GM13976 (cell line): ENCODE results near the gene ACBD7.

ENCODE experiments used
- DNase-seq: peaks from one replicate; pipeline ENCODE4 v3.0.0; 2012; ENCODE audit warnings: low spot score
- in situ Hi-C: fragments of 300-500 bp; cut with MboI; formaldehyde crosslinking; loops from one replicate; pipeline ENCODE4 v1.12.0; 2022; ENCODE audit warnings: low sequenced_read_pairs, mixed read lengths, inconsistent platforms; ENCODE audit not compliant: unreplicated experiment
- TF ChIP-seq, protein P1 (sequence below): IDR thresholded peaks from 2 replicates; pipeline ENCODE4 v1.5.1; 2012; ENCODE audit warnings: borderline replicate concordance, mild to moderate bottlenecking; ENCODE audit not compliant: insufficient read depth; ENCODE audit errors: extremely low read depth, missing control alignments, control extremely low read depth

Gene ACBD7

DNA sequence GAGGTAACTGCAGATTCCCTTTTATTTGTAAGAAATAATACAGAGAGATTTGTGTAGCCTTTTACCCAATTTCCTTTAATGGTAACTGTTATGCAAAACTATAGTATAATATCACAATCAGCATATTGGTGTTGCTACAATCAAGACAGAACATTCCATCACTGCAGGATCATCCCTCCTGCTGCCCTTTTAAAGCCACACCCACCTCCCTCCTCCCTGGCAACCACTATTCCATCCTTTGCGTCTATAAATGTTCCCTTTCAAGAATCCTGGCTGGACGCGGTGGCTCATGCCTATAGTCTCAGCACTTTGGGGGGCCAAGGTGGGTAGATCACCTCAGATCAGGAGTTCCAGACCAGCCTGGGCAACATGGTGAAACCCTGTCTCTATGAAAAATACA lies 13.2 kb downstream of the ACBD7 start:
- in situ Hi-C loops = no loop called here
- DNase-seq = no peak
- TF ChIP-seq, protein P1, sequence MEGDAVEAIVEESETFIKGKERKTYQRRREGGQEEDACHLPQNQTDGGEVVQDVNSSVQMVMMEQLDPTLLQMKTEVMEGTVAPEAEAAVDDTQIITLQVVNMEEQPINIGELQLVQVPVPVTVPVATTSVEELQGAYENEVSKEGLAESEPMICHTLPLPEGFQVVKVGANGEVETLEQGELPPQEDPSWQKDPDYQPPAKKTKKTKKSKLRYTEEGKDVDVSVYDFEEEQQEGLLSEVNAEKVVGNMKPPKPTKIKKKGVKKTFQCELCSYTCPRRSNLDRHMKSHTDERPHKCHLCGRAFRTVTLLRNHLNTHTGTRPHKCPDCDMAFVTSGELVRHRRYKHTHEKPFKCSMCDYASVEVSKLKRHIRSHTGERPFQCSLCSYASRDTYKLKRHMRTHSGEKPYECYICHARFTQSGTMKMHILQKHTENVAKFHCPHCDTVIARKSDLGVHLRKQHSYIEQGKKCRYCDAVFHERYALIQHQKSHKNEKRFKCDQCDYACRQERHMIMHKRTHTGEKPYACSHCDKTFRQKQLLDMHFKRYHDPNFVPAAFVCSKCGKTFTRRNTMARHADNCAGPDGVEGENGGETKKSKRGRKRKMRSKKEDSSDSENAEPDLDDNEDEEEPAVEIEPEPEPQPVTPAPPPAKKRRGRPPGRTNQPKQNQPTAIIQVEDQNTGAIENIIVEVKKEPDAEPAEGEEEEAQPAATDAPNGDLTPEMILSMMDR = no peak

DNA sequence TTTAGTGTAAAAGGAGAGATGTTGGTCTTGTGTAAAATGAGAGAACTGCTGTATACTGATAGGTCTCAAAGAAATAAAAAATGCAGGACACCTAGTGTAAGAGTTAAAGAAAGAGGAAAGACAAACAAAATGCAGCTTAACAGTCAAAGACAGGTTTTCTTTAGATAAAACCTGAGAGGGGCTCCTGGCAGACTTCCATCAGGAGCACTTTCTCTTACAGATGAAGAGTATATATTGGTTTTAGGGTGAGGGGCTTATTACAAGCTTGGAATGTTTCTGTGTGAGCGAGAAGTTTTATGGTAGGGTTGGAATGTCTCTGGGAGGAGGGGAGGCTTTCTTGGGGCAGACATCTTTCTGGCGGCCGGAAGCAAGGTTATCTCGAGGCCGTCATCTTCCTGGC lies 16.2 kb downstream of the ACBD7 start:
- DNase-seq = no peak
- TF ChIP-seq, protein P1 = no peak
- in situ Hi-C loops = no loop called here

DNA sequence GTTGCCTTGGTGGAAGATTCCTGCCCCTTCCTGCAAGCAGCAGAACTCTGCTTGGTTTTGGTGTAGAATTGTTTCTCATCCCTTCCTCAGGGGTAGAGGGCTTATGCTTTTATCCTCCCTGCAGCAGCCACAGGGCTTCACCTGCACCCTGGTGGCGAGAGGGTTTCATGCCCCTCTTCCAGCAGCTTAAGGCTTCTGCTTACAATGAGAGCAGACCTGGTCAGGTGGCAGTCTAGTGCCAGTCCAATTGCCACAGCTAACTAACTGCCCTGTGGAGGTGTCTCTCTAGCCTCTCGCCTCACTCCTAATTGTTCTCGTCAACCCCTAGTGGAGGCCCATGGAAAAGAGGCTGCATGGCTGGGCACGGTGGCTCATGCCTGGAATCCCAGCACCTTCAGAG lies 19.3 kb downstream of the ACBD7 start:
- in situ Hi-C loops = no loop called here
- no peak for DNase-seq
- TF ChIP-seq, protein P1 = no peak

DNA sequence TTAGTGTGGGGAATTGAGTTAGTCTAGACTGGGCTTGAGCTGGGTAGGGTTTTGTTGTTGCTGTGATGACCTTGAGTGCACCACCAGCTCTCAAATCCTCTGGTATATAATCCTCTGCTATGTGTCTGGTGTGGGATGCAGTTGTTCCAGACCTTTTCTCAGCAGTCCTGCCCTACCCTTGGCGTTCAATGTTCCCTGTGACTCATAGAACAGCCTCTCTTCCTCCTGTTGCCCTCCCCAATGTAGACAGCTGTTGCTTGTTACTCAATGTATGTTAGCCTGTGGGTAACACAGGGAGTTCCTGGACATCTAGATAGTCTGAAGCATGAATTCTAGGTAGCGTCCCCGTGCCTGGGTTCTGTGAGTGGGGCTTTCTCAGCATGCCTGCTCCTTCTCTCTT lies 19.8 kb downstream of the ACBD7 start:
- TF ChIP-seq, protein P1 = no peak
- in situ Hi-C loops = no loop called here
- no peak for DNase-seq

DNA sequence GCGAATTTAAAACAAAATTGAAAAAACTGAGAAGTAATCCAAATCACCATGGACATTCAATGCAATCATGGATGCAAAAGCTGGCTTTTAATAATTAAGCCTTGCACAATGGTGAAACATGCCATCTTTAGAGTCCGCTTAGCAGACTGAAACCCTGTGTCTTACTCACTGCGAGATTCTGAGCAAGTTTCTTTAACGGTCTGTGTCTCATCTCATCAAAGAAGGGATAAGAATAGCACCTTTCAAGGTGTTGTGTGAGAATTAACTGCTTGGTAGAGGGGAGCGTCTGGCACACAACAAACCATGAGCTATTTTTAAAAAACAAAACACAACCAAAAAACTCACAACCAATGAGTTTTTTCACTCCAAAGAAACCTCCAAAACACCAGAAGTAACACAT lies 21.4 kb downstream of the ACBD7 start:
- TF ChIP-seq, protein P1 = no peak
- DNase-seq = no peak
- in situ Hi-C loops = no loop called here

DNA sequence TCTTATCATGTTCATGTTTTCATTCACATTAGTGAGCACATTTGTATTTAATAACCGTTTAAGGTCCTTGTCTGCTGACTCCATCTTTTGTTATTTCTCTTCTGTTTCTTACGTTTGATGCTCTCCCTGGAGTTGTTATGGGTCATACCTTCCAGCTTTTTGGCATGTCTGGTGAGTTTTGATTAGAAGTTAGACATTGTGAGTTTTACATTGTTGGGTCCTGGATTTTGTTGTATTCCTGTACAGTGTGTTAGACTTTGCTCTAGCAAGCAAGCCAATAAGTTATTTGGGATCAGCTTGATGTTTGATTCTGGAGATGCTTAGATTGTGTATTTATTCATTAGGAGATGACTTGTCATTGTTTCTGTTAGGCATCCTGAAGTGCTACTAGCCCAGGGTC lies 27.9 kb downstream of the ACBD7 start:
- in situ Hi-C loops = no loop called here
- TF ChIP-seq, protein P1 = no peak
- DNase-seq = no peak

DNA sequence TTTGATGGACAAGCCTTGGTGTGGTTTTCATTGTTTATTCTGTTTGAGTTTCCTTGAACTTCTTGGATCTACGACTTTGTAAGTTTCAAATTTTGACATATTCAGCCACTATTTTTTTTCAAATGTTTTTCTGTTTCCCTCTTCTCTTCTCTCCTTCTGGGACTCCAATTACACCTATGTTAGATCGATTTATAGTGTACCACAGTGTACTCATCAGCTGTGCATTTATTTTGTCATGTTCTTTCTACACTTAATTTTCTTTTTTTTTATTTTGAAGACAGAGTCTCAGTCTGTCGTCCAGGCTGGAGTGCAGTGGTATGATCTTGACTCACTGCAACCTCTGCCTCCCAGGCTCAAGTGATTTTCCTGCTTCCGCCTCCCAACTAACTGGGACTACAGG lies 28.7 kb downstream of the ACBD7 start:
- TF ChIP-seq, protein P1 = no peak
- in situ Hi-C loops = no loop called here
- DNase-seq = no peak
